HEK293 (cell line): Measurements from ENCODE around the gene PSMD2.

Experiments
- ATF2 ChIP-seq: fragments of 450-650 bp; formaldehyde crosslinking; IDR thresholded peaks from 2 replicates; pipeline ENCODE4 v1.5.1; 2016; ENCODE audit warnings: missing biosample characterization, missing genetic modification characterization, low read depth
- BCL6B ChIP-seq: fragments of 450-650 bp; formaldehyde crosslinking; IDR thresholded peaks from 2 replicates; pipeline ENCODE4 v1.5.1; 2017; ENCODE audit warnings: missing biosample characterization, missing genetic modification characterization
- ELK4 ChIP-seq: IDR thresholded peaks from 2 replicates; pipeline ENCODE4 v1.6.1; 2011; ENCODE audit warnings: mild to moderate bottlenecking, low read depth, low read length, borderline replicate concordance
- FEZF1 ChIP-seq: fragments of 450-650 bp; formaldehyde crosslinking; IDR thresholded peaks from 2 replicates; pipeline ENCODE4 v1.5.1; 2016; ENCODE audit warnings: missing biosample characterization, missing genetic modification characterization
- KLF16 ChIP-seq: fragments of 450-650 bp; formaldehyde crosslinking; IDR thresholded peaks from 2 replicates; pipeline ENCODE4 v1.5.1; 2017; ENCODE audit warnings: missing biosample characterization, missing genetic modification characterization
- KLF9 ChIP-seq: fragments of 450-650 bp; formaldehyde crosslinking; IDR thresholded peaks from 2 replicates; pipeline ENCODE4 v1.5.1; 2016; ENCODE audit warnings: missing biosample characterization, missing genetic modification characterization, low read depth
- OSR2 ChIP-seq: fragments of 450-650 bp; formaldehyde crosslinking; IDR thresholded peaks from 2 replicates; pipeline ENCODE4 v1.5.1; 2016; ENCODE audit warnings: missing biosample characterization, missing genetic modification characterization
- PRDM1 ChIP-seq: fragments of 450-650 bp; formaldehyde crosslinking; IDR thresholded peaks from 2 replicates; pipeline ENCODE4; 2016; ENCODE audit warnings: missing biosample characterization, missing genetic modification characterization
- REPIN1 ChIP-seq: fragments of 450-650 bp; formaldehyde crosslinking; IDR thresholded peaks from 2 replicates; pipeline ENCODE4 v1.5.1; 2017; ENCODE audit warnings: missing biosample characterization, missing genetic modification characterization, low read depth
- ZNF10 ChIP-seq: fragments of 450-650 bp; formaldehyde crosslinking; IDR thresholded peaks from 2 replicates; pipeline ENCODE4 v1.5.1; 2017; ENCODE audit warnings: missing biosample characterization, missing genetic modification characterization
- ZNF133 ChIP-seq: fragments of 450-650 bp; formaldehyde crosslinking; IDR thresholded peaks from 2 replicates; pipeline ENCODE4 v1.5.1; 2016; ENCODE audit warnings: missing biosample characterization, missing genetic modification characterization
- ZNF140 ChIP-seq: fragments of 450-650 bp; formaldehyde crosslinking; IDR thresholded peaks from 2 replicates; pipeline ENCODE4 v1.5.1; 2016; ENCODE audit warnings: missing biosample characterization, missing genetic modification characterization
- ZNF169 ChIP-seq: fragments of 450-650 bp; formaldehyde crosslinking; IDR thresholded peaks from 2 replicates; pipeline ENCODE4 v1.5.1; 2016; ENCODE audit warnings: missing biosample characterization, missing genetic modification characterization
- ZNF2 ChIP-seq: fragments of 450-650 bp; formaldehyde crosslinking; IDR thresholded peaks from 2 replicates; pipeline ENCODE4 v1.5.1; 2016; ENCODE audit warnings: missing biosample characterization, missing genetic modification characterization
- ZNF221 ChIP-seq: fragments of 450-650 bp; formaldehyde crosslinking; IDR thresholded peaks from 2 replicates; pipeline ENCODE4 v1.5.1; 2017; ENCODE audit warnings: missing biosample characterization, missing genetic modification characterization, borderline replicate concordance
- ZNF266 ChIP-seq: fragments of 450-650 bp; formaldehyde crosslinking; IDR thresholded peaks from 2 replicates; pipeline ENCODE4 v1.5.1; 2016; ENCODE audit warnings: missing biosample characterization, missing genetic modification characterization, low read depth
- ZNF280C ChIP-seq: fragments of 450-650 bp; formaldehyde crosslinking; IDR thresholded peaks from 2 replicates; pipeline ENCODE4 v1.5.1; 2016; ENCODE audit warnings: missing biosample characterization, missing genetic modification characterization
- ZNF280D ChIP-seq: fragments of 450-650 bp; formaldehyde crosslinking; IDR thresholded peaks from 2 replicates; pipeline ENCODE4 v1.5.1; 2016; ENCODE audit warnings: missing biosample characterization, missing genetic modification characterization
- ZNF311 ChIP-seq: fragments of 450-650 bp; formaldehyde crosslinking; IDR thresholded peaks from 2 replicates; pipeline ENCODE4 v1.5.1; 2017; ENCODE audit warnings: missing biosample characterization, missing genetic modification characterization, borderline replicate concordance
- ZNF324 ChIP-seq: fragments of 450-650 bp; formaldehyde crosslinking; IDR thresholded peaks from 2 replicates; pipeline ENCODE4 v1.5.1; 2016; ENCODE audit warnings: missing biosample characterization, missing genetic modification characterization
- ZNF335 ChIP-seq: fragments of 450-650 bp; formaldehyde crosslinking; conservative IDR thresholded peaks from 2 replicates; pipeline ENCODE4 v1.5.1; 2016; ENCODE audit warnings: missing biosample characterization, missing genetic modification characterization
- ZNF404 ChIP-seq: fragments of 450-650 bp; formaldehyde crosslinking; IDR thresholded peaks from 2 replicates; pipeline ENCODE4 v1.5.1; 2017; ENCODE audit warnings: missing biosample characterization, missing genetic modification characterization
- ZNF510 ChIP-seq: fragments of 450-650 bp; formaldehyde crosslinking; IDR thresholded peaks from 2 replicates; pipeline ENCODE4 v1.5.1; 2018; ENCODE audit warnings: mild to moderate bottlenecking, missing genetic modification characterization, missing biosample characterization; ENCODE audit not compliant: insufficient replicate concordance
- ZNF692 ChIP-seq: fragments of 450-650 bp; formaldehyde crosslinking; IDR thresholded peaks from 2 replicates; pipeline ENCODE4 v1.5.1; 2016; ENCODE audit warnings: missing biosample characterization, missing genetic modification characterization
- ZNF701 ChIP-seq: fragments of 450-650 bp; formaldehyde crosslinking; IDR thresholded peaks from 2 replicates; pipeline ENCODE4 v1.5.1; 2016; ENCODE audit warnings: missing biosample characterization, missing genetic modification characterization
- ZNF76 ChIP-seq: fragments of 450-650 bp; formaldehyde crosslinking; IDR thresholded peaks from 2 replicates; pipeline ENCODE4; 2016; ENCODE audit warnings: low read depth, missing biosample characterization, missing genetic modification characterization, borderline replicate concordance
- ZSCAN16 ChIP-seq: fragments of 450-650 bp; formaldehyde crosslinking; IDR thresholded peaks from 2 replicates; pipeline ENCODE4 v1.5.1; 2016; ENCODE audit warnings: missing biosample characterization, missing genetic modification characterization

The PSMD2 gene

GRCh38 chr3:184249412-184250166 lies 49.5 kb upstream of the PSMD2 start, which contains the start of gene EEF1AKMT4 (continued):
- TF ChIP-seq ZNF692 (tag by site-specific recombination) (no peak), ZNF404 (tag by site-specific recombination) (no peak), ELK4 (no peak), ZNF280D (tag by site-specific recombination) (no peak), BCL6B (tag by site-specific recombination) (no peak), ZNF76 (tag by site-specific recombination) (no peak), ZNF324 (no peak; the same call in 1 of the 2 replicates), ZNF2 (tag by site-specific recombination) (no peak), ZNF280C (no peak), ZNF221 (tag by site-specific recombination) (no peak), ZNF169 (tag by site-specific recombination) (no peak), ZNF510 (no peak), ATF2 (no peak), OSR2 (tag by site-specific recombination) (no peak), ZSCAN16 (no peak), PRDM1 (no peak), KLF9 (tag by site-specific recombination) (peak; percentile 75; the same call in 1 of the 2 replicates), ZNF701 (tag by site-specific recombination) (no peak), ZNF140 (tag by site-specific recombination) (no peak), KLF16 (tag by site-specific recombination) (peak; percentile 50), ZNF311 (tag by site-specific recombination) (no peak), ZNF335 (tag by site-specific recombination) (peak; percentile 95), ZNF10 (tag by site-specific recombination) (no peak), ZNF133 (tag by site-specific recombination) (no peak), ZNF266 (no peak), REPIN1 (tag by site-specific recombination) (no peak), FEZF1 (no peak)
